Upper lobe of left lung (tissue), 6 donors: Measurements from ENCODE around the gene DHRS11. TPM values are rescaled to one million over a fixed set of nuclear protein-coding genes. Genes with fewer than 3 reads are reported as not detected.

ENCODE experiments used
- ATAC-seq, 2 donors: fragments of 200-7000 bp; cut with Tn5 transposase; one replicate each; pipeline ENCODE4 v1.9.1; 2022; ENCODE audit warnings: mild to moderate bottlenecking in 2 of 2, moderate library complexity in 2 of 2; ENCODE audit not compliant: low FRiP score in 2 of 2
- DNase-seq, 2 donors: peaks; one replicate each; pipeline ENCODE4 v3.0.0-alpha.2; 2019 to 2020
- H3K27ac ChIP-seq, 4 donors: fragments of 200-600 bp; sonication (generic); one replicate each; pipeline ENCODE4 v1.5.1; 2016 to 2019
- H3K27me3 ChIP-seq, 4 donors: fragments of 200-600 bp; sonication (generic); one replicate each; pipeline ENCODE4 v1.5.1; 2017 to 2019
- H3K36me3 ChIP-seq, 4 donors: fragments of 200-600 bp; sonication (generic); one replicate each; pipeline ENCODE4 v1.5.1; 2016 to 2019
- H3K4me1 ChIP-seq, 4 donors: fragments of 200-600 bp; sonication (generic); one replicate each; pipeline ENCODE4 v1.5.1; 2018 to 2019
- H3K4me3 ChIP-seq, 4 donors: fragments of 200-600 bp; sonication (generic); one replicate each; pipeline ENCODE4 v1.5.1; 2017 to 2019; ENCODE audit warnings: mild to moderate bottlenecking in 2 of 4, moderate library complexity in 1 of 4
- H3K9me3 ChIP-seq, 4 donors: fragments of 200-600 bp; sonication (generic); one replicate each; pipeline ENCODE4 v1.5.1; 2018 to 2019
- EP300 ChIP-seq, 4 donors: sonication (generic); formaldehyde crosslinking; IDR thresholded peaks; one replicate each; pipeline ENCODE4 v1.5.1; 2017; ENCODE audit warnings: antibody characterized with exemption in 4 of 4, control low read depth in 2 of 4
- POLR2A ChIP-seq, 4 donors: fragments of 450-650 bp; IDR thresholded peaks; one replicate each; pipeline ENCODE4 v1.5.1; 2016 to 2017; ENCODE audit warnings: antibody characterized with exemption in 4 of 4, mild to moderate bottlenecking in 2 of 4
- POLR2AphosphoS5 ChIP-seq, 2 donors: sonication (generic); formaldehyde crosslinking; IDR thresholded peaks; one replicate each; pipeline ENCODE4 v1.5.1; 2017; ENCODE audit warnings: antibody characterized with exemption in 2 of 2
- WGBS, 2 donors: methylation state at CpG; one replicate each; pipeline ENCODE4 v1.1.5; 2017 to 2018; 5-methylcytosine and 5-hydroxymethylcytosine counted together
- total RNA-seq, 6 donors: library from RNA; depleted of rRNA in 4 of 6; stranded (reverse); fragments of >200 nt in 4 of 6; gene quantifications; one replicate each; pipeline versions ENCODE4 v1.1.0 to v1.2.1, GENCODE V29; 2016 to 2021
- TF ChIP-seq, protein P1 (sequence below), 6 experiments: fragments of 450-650 bp in 4 of 6; fragments of 200-600 bp in 2 of 6; sonication (generic) in 2 of 6; IDR thresholded peaks; one replicate each; pipeline ENCODE4 v1.5.1; 2016 to 2019; ENCODE audit warnings: antibody characterized with exemption in 6 of 6
- donor health status: DM: no; HTN: no; CAD: no; lungs with moderate emphysema.
- donor health status: DM: no; HTN: yes; CAD: no; lungs with severe emphysema.

DHRS11 gene
- total RNA-seq, 6 donors from 2014 or later = 3.6 to 7.5 (median 4.9) TPM

DNA sequence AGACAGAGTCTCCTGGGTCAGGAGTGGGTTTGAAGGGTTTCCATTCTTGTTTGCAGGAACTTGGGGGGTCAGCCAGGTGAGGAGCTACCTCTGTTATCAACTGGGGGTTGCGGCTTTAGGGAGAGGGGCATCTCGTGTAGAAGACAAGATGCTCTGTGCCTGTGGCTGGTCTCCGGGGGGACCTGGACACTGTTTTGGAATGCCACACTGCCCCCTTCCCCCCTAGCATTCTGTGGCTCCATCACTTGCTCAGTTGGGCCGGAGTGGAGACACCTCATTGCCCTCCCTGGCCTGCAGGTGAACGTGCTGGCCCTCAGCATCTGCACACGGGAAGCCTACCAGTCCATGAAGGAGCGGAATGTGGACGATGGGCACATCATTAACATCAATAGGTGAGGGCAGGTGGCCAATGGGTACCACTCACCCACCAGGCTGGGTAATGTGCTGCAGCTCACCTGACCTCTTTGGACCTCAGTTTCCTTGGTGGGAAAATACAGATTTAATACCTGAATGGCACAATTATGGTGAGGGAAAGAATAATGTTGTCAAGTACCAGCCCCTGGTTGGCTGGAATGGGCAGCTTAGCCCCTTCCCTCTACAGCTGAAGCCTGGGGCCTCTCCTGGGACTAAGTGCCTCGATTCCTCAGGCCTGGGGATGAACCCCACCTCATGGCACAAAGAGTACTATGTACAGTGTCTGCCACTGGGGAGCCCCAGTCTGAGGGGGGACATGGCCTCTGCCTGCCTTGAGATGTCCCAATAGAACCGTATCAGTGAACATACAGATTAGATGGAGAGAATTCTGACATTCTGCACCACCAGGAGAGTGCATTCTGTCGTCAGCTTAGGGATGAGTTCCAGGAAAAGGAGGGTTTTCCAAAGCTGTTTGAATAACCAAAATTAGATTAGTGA is 6.4 kb downstream of the DHRS11 start:
- ATAC-seq (no peak), DNase-seq (no peak)
- no peaks in the 10 kb centered on the region for H3K9me3 ChIP-seq
- peaks cover 14 to 26% (median 16%) of the 10 kb centered on the region in 4 donors for H3K4me1 ChIP-seq
- TF ChIP-seq POLR2AphosphoS5 (IDR thresholded peaks at IDR 0.05) (no peak), POLR2A (IDR thresholded peaks at IDR 0.05) (no peak), EP300 (IDR thresholded peaks at IDR 0.05) (no peak)
- H3K36me3 ChIP-seq = no peaks in the 10 kb centered on the region
- no peaks in the 10 kb centered on the region for H3K27me3 ChIP-seq
- H3K4me3 ChIP-seq = no peak overlapping the region
- 89 to 95% methylated on average over 9 to 11 of the region's 11 CpGs for WGBS, 2 donors
- H3K27ac ChIP-seq = no peak overlapping the region

DNA sequence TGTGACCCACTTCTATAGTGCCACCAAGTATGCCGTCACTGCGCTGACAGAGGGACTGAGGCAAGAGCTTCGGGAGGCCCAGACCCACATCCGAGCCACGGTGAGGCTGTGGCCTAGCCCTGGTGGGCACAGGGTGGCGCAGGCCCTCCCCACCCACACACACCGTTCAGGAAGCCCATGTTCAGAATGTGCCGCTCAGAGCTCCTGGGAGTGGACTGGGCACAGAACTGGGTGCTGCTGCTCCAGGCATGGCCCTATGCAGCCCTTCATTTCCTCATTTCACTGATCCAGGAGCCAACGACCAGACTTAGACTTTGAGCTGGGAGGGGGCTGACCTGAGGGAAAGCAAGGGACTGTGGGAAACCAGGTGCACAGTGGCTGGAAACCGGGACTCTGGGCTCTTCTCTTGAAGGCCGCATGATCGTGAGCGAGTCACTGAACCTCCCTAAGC is 7.3 kb downstream of the DHRS11 start:
- ATAC-seq = no peak
- Histone ChIP-seq H3K4me3 (no peak overlapping the region), H3K9me3 (no peaks in the 10 kb centered on the region), H3K4me1 (peaks cover 18 to 30% (median 22%) of the 10 kb centered on the region in 4 donors), H3K27me3 (no peaks in the 10 kb centered on the region), H3K27ac (no peak overlapping the region), H3K36me3 (no peaks in the 10 kb centered on the region)
- no peak for DNase-seq
- 84 to 93% methylated on average over 8 to 13 of the region's 13 CpGs for WGBS, 2 donors
- TF ChIP-seq EP300 (IDR thresholded peaks at IDR 0.05) (no peak), POLR2AphosphoS5 (IDR thresholded peaks at IDR 0.05) (no peak), POLR2A (IDR thresholded peaks at IDR 0.05) (no peak)
- TF ChIP-seq, protein P1, sequence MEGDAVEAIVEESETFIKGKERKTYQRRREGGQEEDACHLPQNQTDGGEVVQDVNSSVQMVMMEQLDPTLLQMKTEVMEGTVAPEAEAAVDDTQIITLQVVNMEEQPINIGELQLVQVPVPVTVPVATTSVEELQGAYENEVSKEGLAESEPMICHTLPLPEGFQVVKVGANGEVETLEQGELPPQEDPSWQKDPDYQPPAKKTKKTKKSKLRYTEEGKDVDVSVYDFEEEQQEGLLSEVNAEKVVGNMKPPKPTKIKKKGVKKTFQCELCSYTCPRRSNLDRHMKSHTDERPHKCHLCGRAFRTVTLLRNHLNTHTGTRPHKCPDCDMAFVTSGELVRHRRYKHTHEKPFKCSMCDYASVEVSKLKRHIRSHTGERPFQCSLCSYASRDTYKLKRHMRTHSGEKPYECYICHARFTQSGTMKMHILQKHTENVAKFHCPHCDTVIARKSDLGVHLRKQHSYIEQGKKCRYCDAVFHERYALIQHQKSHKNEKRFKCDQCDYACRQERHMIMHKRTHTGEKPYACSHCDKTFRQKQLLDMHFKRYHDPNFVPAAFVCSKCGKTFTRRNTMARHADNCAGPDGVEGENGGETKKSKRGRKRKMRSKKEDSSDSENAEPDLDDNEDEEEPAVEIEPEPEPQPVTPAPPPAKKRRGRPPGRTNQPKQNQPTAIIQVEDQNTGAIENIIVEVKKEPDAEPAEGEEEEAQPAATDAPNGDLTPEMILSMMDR (IDR thresholded peaks at IDR 0.05) = no peak

DNA sequence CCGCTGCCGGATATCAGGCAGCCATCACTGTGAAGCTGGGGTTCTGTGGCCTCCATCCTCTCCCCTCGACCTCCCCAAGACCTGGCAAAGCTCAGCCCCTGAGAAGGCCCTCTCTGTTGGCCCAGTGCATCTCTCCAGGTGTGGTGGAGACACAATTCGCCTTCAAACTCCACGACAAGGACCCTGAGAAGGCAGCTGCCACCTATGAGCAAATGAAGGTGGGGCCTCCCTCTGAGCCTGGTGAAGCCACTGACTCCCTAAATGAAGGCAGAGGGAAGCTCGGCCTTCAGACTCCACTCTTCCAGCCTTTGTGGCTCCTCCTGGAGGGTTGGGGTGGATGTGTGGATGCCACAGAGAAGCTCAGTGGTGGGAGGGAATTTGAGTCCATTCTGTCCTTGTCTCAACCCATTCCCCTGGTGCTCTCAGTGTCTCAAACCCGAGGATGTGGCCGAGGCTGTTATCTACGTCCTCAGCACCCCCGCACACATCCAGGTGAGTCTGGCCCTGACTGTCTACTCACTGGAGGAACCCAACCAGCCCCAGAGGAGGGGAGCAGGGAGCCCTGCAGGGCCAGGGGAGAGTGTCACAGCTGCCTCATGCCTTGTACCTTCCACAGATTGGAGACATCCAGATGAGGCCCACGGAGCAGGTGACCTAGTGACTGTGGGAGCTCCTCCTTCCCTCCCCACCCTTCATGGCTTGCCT is 8.0 kb downstream of the DHRS11 start:
- H3K36me3 ChIP-seq = no peaks in the 10 kb centered on the region
- no peaks in the 10 kb centered on the region for H3K9me3 ChIP-seq
- no peak overlapping the region for H3K4me3 ChIP-seq
- no peaks in the 10 kb centered on the region for H3K27me3 ChIP-seq
- 87 to 93% methylated on average over 6 to 11 of the region's 11 CpGs for WGBS, 2 donors
- TF ChIP-seq POLR2A (IDR thresholded peaks at IDR 0.05) (no peak), POLR2AphosphoS5 (IDR thresholded peaks at IDR 0.05) (no peak), EP300 (IDR thresholded peaks at IDR 0.05) (no peak)
- TF ChIP-seq, protein P1 (IDR thresholded peaks at IDR 0.05) = no peak
- H3K4me1 ChIP-seq = peaks cover 18 to 30% (median 22%) of the 10 kb centered on the region in 4 donors
- H3K27ac ChIP-seq = no peak overlapping the region
- DNase-seq = no peak
- ATAC-seq = no peak

DNA sequence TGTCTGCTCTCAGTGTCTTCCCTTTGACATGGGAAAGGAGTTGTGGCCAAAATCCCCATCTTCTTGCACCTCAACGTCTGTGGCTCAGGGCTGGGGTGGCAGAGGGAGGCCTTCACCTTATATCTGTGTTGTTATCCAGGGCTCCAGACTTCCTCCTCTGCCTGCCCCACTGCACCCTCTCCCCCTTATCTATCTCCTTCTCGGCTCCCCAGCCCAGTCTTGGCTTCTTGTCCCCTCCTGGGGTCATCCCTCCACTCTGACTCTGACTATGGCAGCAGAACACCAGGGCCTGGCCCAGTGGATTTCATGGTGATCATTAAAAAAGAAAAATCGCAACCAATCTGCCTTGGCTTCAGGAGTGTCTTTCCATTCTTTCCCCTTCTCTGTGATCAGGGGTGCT is 8.8 kb downstream of the DHRS11 start:
- 71 to 77% methylated on average over 3 of the region's 3 CpGs for WGBS, 2 donors

More for the DNA sequence above, 8.8 kb downstream of the DHRS11 start:
- Histone ChIP-seq H3K4me1 (peaks cover 18 to 30% (median 22%) of the 10 kb centered on the region in 4 donors), H3K9me3 (no peaks in the 10 kb centered on the region), H3K27me3 (no peaks in the 10 kb centered on the region), H3K4me3 (peak overlapping the region in 2 of 4 donors; percentile 82 to 93), H3K27ac (peak overlapping the region in 3 of 4 donors; percentile 77 to 89 (median 82)), H3K36me3 (no peaks in the 10 kb centered on the region)
- no peak for ATAC-seq
- DNase-seq = no peak
- TF ChIP-seq POLR2AphosphoS5 (IDR thresholded peaks at IDR 0.05) = no peak
- TF ChIP-seq, protein P1 (IDR thresholded peaks at IDR 0.05) = no peak
- no peak for TF ChIP-seq POLR2A (IDR thresholded peaks at IDR 0.05)
- no peak for TF ChIP-seq EP300 (IDR thresholded peaks at IDR 0.05)
